Astrocyte (in vitro differentiated cells and primary cell): ENCODE data around the gene PPP6R1.

Source experiments
- CTCF ChIP-seq: IDR thresholded peaks from 2 replicates; pipeline ENCODE4 v1.5.1; 2011; ENCODE audit warnings: low read depth, mild to moderate bottlenecking, inconsistent platforms, low read length, moderate library complexity; ENCODE audit not compliant: insufficient read depth
- EZH2 ChIP-seq: IDR thresholded peaks from 2 replicates; pipeline ENCODE4 v1.6.1; 2012; ENCODE audit warnings: mild to moderate bottlenecking, low read length, inconsistent platforms; ENCODE audit not compliant: insufficient read depth

- no peak for TF ChIP-seq EZH2
- TF ChIP-seq CTCF, result no peak
Measured at GRCh38 chr19:55186080-55186479, 72.7 kb downstream of the PPP6R1 start.
